Parathyroid adenoma (tissue), 2 donors: ENCODE data around the gene SLC52A1.

Experiments
- H2AFZ ChIP-seq: fragments of 300-600 bp; sonication (generic); one replicate; pipeline ENCODE4 v1.7.0; 2017; ENCODE audit warnings: antibody characterized with exemption, mild to moderate bottlenecking
- H3K27ac ChIP-seq: fragments of 300-600 bp; sonication (generic); one replicate; pipeline ENCODE4 v1.7.0; 2017
- H3K27me3 ChIP-seq: fragments of 300-600 bp; sonication (generic); one replicate; pipeline ENCODE4 v1.7.0; 2017; ENCODE audit warnings: low read length; ENCODE audit not compliant: control insufficient read depth, insufficient read depth
- H3K36me3 ChIP-seq: fragments of 300-600 bp; sonication (generic); one replicate; pipeline ENCODE4 v1.7.0; 2017; ENCODE audit warnings: low read length; ENCODE audit not compliant: control insufficient read depth, insufficient read depth
- H3K4me1 ChIP-seq: fragments of 300-600 bp; sonication (generic); one replicate; pipeline ENCODE4 v1.7.0; 2017; ENCODE audit warnings: control low read depth
- H3K4me2 ChIP-seq: fragments of 300-600 bp; sonication (generic); one replicate; pipeline ENCODE4 v1.7.0; 2017; ENCODE audit warnings: low read length
- H3K4me3 ChIP-seq: fragments of 300-600 bp; sonication (generic); one replicate; pipeline ENCODE4 v1.7.0; 2017; ENCODE audit warnings: low read depth, low read length
- H3K79me2 ChIP-seq: fragments of 300-600 bp; sonication (generic); one replicate; pipeline ENCODE4 v1.7.0; 2017; ENCODE audit warnings: control low read depth
- H3K9ac ChIP-seq: fragments of 300-600 bp; sonication (generic); one replicate; pipeline ENCODE4 v1.7.0; 2017; ENCODE audit warnings: mild to moderate bottlenecking
- H3K9me3 ChIP-seq: fragments of 300-600 bp; sonication (generic); one replicate; pipeline ENCODE4 v1.7.0; 2017; ENCODE audit warnings: low read length; ENCODE audit not compliant: control insufficient read depth
- TF ChIP-seq, protein P1 (sequence below): fragments of 300-600 bp; sonication (generic); IDR thresholded peaks from one replicate; pipeline ENCODE4 v1.7.0; 2017; ENCODE audit warnings: antibody characterized with exemption, mild to moderate bottlenecking
- donor health status: primary hyperparathyroidism.

SLC52A1 gene

DNA sequence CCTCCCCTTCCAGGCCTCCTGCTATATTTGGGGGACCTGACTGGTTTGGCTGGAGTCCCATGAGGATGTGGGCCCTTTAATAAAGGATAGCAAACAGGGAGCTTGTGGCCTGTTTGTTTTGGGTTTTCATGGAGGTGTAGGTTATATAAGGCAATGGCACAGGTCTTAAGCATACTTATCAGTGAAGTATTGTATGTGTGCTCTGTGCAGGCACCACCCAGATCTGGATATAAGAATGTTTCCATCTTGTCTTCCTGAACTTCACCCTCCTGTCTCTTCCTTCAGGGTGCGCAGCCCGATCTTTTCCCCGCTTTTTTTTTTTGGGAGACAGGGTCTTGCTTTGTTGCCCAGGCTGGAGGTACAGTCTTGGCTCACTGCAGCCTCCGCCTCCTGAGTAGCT, 10.6 kb downstream of the SLC52A1 start:
- no peaks in the 10 kb centered on the region for H3K36me3 ChIP-seq
- TF ChIP-seq, protein P1, sequence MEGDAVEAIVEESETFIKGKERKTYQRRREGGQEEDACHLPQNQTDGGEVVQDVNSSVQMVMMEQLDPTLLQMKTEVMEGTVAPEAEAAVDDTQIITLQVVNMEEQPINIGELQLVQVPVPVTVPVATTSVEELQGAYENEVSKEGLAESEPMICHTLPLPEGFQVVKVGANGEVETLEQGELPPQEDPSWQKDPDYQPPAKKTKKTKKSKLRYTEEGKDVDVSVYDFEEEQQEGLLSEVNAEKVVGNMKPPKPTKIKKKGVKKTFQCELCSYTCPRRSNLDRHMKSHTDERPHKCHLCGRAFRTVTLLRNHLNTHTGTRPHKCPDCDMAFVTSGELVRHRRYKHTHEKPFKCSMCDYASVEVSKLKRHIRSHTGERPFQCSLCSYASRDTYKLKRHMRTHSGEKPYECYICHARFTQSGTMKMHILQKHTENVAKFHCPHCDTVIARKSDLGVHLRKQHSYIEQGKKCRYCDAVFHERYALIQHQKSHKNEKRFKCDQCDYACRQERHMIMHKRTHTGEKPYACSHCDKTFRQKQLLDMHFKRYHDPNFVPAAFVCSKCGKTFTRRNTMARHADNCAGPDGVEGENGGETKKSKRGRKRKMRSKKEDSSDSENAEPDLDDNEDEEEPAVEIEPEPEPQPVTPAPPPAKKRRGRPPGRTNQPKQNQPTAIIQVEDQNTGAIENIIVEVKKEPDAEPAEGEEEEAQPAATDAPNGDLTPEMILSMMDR, result no peak

GRCh38 chr17:5023588-5024147, 11.6 kb downstream of the SLC52A1 start:
- TF ChIP-seq, protein P1, result no peak
- Histone ChIP-seq H3K27me3 (no peaks in the 10 kb centered on the region), H3K36me3 (no peaks in the 10 kb centered on the region), H3K4me2 (no peak overlapping the region), H3K79me2 (no peaks in the 10 kb centered on the region), H3K9me3 (no peaks in the 10 kb centered on the region), H2AFZ (no peak overlapping the region), H3K4me1 (no peaks in the 10 kb centered on the region), H3K27ac (no peak overlapping the region), H3K9ac (no peak overlapping the region), H3K4me3 (no peak overlapping the region)

More for the DNA sequence above, 10.6 kb downstream of the SLC52A1 start:
- Histone ChIP-seq H3K27ac (no peak overlapping the region), H3K9me3 (no peaks in the 10 kb centered on the region), H3K4me2 (no peak overlapping the region), H2AFZ (no peak overlapping the region), H3K27me3 (no peaks in the 10 kb centered on the region), H3K4me1 (no peaks in the 10 kb centered on the region), H3K4me3 (no peak overlapping the region), H3K9ac (no peak overlapping the region), H3K79me2 (no peaks in the 10 kb centered on the region)

- no peak overlapping the region for H3K9ac ChIP-seq
- H2AFZ ChIP-seq, result no peak overlapping the region
- H3K36me3 ChIP-seq, result no peaks in the 10 kb centered on the region
- H3K27ac ChIP-seq, result no peak overlapping the region
- H3K4me3 ChIP-seq, result no peak overlapping the region
- H3K27me3 ChIP-seq, result no peaks in the 10 kb centered on the region
- H3K4me2 ChIP-seq, result no peak overlapping the region
- H3K79me2 ChIP-seq, result no peaks in the 10 kb centered on the region
- no peaks in the 10 kb centered on the region for H3K4me1 ChIP-seq
- no peaks in the 10 kb centered on the region for H3K9me3 ChIP-seq
- TF ChIP-seq, protein P1, result no peak
Measured at GRCh38 chr17:5022171-5022711, 13.0 kb downstream of the SLC52A1 start.

DNA sequence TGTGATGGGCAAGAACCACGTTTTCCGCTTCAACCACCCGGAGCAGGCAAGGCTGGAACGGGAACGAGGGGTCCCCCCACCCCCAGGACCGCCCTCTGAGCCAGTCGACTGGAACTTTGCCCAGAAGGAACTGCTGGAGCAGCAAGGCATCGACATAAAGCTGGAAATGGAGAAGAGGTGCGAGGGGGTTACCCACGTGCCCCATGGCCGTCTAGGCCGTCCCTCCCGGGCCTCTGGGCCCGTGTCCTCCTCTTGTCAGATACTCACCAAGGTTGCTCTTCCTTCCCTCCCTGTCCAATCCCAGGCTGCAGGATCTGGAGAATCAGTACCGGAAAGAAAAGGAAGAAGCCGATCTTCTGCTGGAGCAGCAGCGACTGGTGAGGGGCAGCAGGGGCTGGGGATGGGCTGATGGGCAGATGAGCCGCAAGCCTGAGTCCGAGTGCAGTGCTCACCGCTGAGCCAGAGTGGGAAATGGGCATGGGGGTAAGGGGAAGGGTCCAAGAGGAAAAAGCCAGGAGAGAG, 14.7 kb downstream of the SLC52A1 start:
- no peaks in the 10 kb centered on the region for H3K36me3 ChIP-seq
- TF ChIP-seq, protein P1, result no peak
- no peaks in the 10 kb centered on the region for H3K27me3 ChIP-seq
- no peak overlapping the region for H3K9ac ChIP-seq
- no peak overlapping the region for H2AFZ ChIP-seq
- H3K79me2 ChIP-seq, result no peaks in the 10 kb centered on the region
- no peak overlapping the region for H3K27ac ChIP-seq
- H3K4me1 ChIP-seq, result no peaks in the 10 kb centered on the region
- no peak overlapping the region for H3K4me3 ChIP-seq
- no peaks in the 10 kb centered on the region for H3K9me3 ChIP-seq
- H3K4me2 ChIP-seq, result no peak overlapping the region

DNA sequence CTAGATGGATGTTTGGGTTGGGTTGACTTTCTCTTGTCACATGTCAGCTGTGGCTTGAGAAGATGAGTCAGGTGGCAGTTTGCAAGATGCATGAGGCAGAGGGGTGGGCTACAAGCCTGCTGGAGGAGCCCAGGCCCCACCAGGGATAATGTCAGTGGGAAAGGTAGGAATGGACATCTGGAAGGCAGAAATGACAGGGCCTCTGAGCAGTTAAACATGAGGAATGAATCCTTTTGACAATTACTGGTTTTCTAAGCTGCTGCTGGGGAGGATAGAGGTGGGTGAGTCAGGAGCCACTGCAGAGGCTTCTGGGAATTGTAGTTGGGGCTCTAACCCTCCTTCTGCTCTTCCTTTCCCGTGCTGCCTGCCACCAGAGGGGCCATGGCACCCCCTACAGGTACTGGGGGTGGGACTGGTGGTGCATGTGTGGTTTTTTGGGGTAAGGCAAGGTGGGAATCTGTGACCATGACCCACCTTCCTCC, 15.7 kb downstream of the SLC52A1 start:
- Histone ChIP-seq H2AFZ (no peak overlapping the region), H3K9ac (no peak overlapping the region), H3K27ac (no peak overlapping the region), H3K9me3 (no peaks in the 10 kb centered on the region), H3K4me3 (no peak overlapping the region), H3K79me2 (no peaks in the 10 kb centered on the region), H3K4me2 (no peak overlapping the region), H3K36me3 (no peaks in the 10 kb centered on the region), H3K27me3 (no peaks in the 10 kb centered on the region), H3K4me1 (no peaks in the 10 kb centered on the region)
- TF ChIP-seq, protein P1, result no peak
